GM23248 (cell line): ENCODE measurements around the gene OR14J1. TPM values are rescaled to one million over a fixed set of nuclear protein-coding genes. Genes with fewer than 3 reads are reported as not detected.
"Not testable (repeated sequence)": the region's sequence is repeated elsewhere in the genome, so short reads cannot be mapped to it uniquely, and the experiment has no call there.

Source experiments
- DNase-seq: peaks from one replicate; pipeline ENCODE4 v3.0.0-alpha.2; 2015
- H2AFZ ChIP-seq: fragments of 200-600 bp; sonication (generic); 2 replicates; pipeline ENCODE4 v1.6.1; 2016; ENCODE audit warnings: antibody characterized with exemption
- H3F3A ChIP-seq: fragments of 200-600 bp; sonication (generic); 2 replicates; pipeline ENCODE4 v1.6.1; 2016; ENCODE audit warnings: mild to moderate bottlenecking, antibody characterized with exemption, mixed run types; ENCODE audit not compliant: insufficient read depth
- H3K27ac ChIP-seq: fragments of 200-600 bp; sonication (generic); 2 replicates; pipeline ENCODE4 v1.5.1; 2016; ENCODE audit warnings: mild to moderate bottlenecking
- H3K27me3 ChIP-seq: fragments of 200-600 bp; sonication (generic); replicated peaks from 2 replicates; pipeline ENCODE4 v1.6.1; 2016; ENCODE audit warnings: mild to moderate bottlenecking; ENCODE audit not compliant: insufficient read depth
- H3K36me3 ChIP-seq: fragments of 200-600 bp; sonication (generic); 2 replicates; pipeline ENCODE4 v1.6.1; 2016; ENCODE audit warnings: low read depth, mild to moderate bottlenecking
- H3K4me1 ChIP-seq: fragments of 200-600 bp; sonication (generic); 2 replicates; pipeline ENCODE4 v1.6.1; 2016; ENCODE audit warnings: mild to moderate bottlenecking; ENCODE audit not compliant: insufficient read depth
- H3K4me2 ChIP-seq: fragments of 200-600 bp; sonication (generic); one replicate; pipeline ENCODE4 v1.6.1; 2016; ENCODE audit warnings: mild to moderate bottlenecking; ENCODE audit not compliant: unreplicated experiment
- H3K4me3 ChIP-seq: fragments of 200-600 bp; sonication (generic); 2 replicates; pipeline ENCODE4 v1.5.1; 2016; ENCODE audit warnings: mild to moderate bottlenecking
- H3K79me2 ChIP-seq: fragments of 200-600 bp; sonication (generic); 2 replicates; pipeline ENCODE4 v1.6.1; 2016; ENCODE audit warnings: mild to moderate bottlenecking; ENCODE audit not compliant: insufficient read depth
- H3K9ac ChIP-seq: fragments of 200-600 bp; sonication (generic); 2 replicates; pipeline ENCODE4 v1.6.1; 2016; ENCODE audit warnings: mild to moderate bottlenecking
- H3K9me2 ChIP-seq: fragments of 200-600 bp; sonication (generic); 2 replicates; pipeline ENCODE4 v1.6.1; 2016; ENCODE audit warnings: mixed run types, mild to moderate bottlenecking, moderate library complexity; ENCODE audit not compliant: insufficient read depth
- H3K9me3 ChIP-seq: fragments of 200-600 bp; sonication (generic); one replicate; pipeline ENCODE4 v1.6.1; 2017; ENCODE audit warnings: low read depth
- H4K20me1 ChIP-seq: fragments of 200-600 bp; sonication (generic); 2 replicates; pipeline ENCODE4 v1.6.0; 2016; ENCODE audit not compliant: insufficient read depth
- EZH2 ChIP-seq: fragments of 200-600 bp; sonication (generic); IDR thresholded peaks from 2 replicates; pipeline ENCODE4 v1.6.1; 2018; ENCODE audit warnings: antibody characterized with exemption, mild to moderate bottlenecking; ENCODE audit not compliant: insufficient read depth, poor library complexity, severe bottlenecking
- EZH2phosphoT487 ChIP-seq: fragments of 200-600 bp; sonication (generic); IDR thresholded peaks from 2 replicates; pipeline ENCODE4 v1.6.1; 2018; ENCODE audit warnings: antibody characterized with exemption, moderate library complexity, mild to moderate bottlenecking, low read depth; ENCODE audit not compliant: insufficient read depth
- WGBS, 2 experiments: methylation state at CpG; one replicate each; pipeline ENCODE4 v1.1.6; 2015 to 2017; ENCODE audit warnings: low lambda C conversion rate in 2 of 2, low coverage in 1 of 2; ENCODE audit errors: missing lambda C conversion rate in 2 of 2; 5-methylcytosine and 5-hydroxymethylcytosine counted together
- in situ Hi-C: fragments of 300-500 bp; cut with MboI; formaldehyde crosslinking; loops from 2 replicates; pipeline ENCODE4 v1.15.0; 2020
- polyA plus RNA-seq: library from polyadenylated mRNA; unstranded; fragments of >200 nt; fragmentation: Nextera tagmentation; extraction: Ambion mirVana; gene quantifications from 2 replicates; pipeline ENCODE4 v1.2.1, GENCODE V29; 2016
- total RNA-seq: library from RNA; depleted of rRNA; stranded (reverse); fragments of >200 nt; shearing (Covaris generic); gene quantifications from 2 replicates; pipeline ENCODE4 v1.2.3, GENCODE V29; 2014

Gene OR14J1
- total and polyA plus RNA-seq, 2 experiments from 2014 or later, result not detected

DNA sequence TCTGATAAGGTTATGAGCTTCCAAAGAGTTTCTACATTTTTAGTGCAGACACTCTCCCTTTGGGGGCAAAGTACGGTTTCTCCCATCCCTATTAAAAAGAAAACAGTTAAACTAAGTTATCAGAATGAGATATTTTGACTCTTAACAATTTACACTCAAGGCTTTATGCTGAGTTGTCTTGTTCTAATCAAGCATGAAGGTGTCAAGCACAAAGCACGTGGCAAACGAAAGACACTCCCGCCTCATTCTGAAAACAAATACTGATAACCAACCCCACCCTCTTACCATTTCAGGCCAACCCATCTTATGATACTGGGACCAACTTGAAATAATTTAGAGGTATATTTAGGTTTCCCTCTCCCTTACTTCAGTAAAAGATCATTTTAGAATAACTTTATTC lies 24.3 kb downstream of the OR14J1 start:
- no peaks in the 10 kb centered on the region for H4K20me1 ChIP-seq
- no peak for DNase-seq
- H3K27ac ChIP-seq, result no peak overlapping the region
- H3K4me3 ChIP-seq, result no peak overlapping the region
- H3K4me1 ChIP-seq, result no peaks in the 10 kb centered on the region
- H2AFZ ChIP-seq, result no peak overlapping the region
- H3K79me2 ChIP-seq, result no peaks in the 10 kb centered on the region
- H3K4me2 ChIP-seq, result no peak overlapping the region
- in situ Hi-C loops, result no loop called here
- no peaks in the 10 kb centered on the region for H3K9me2 ChIP-seq
- H3K9ac ChIP-seq, result no peak overlapping the region
- 20 to 29% methylated on average over 4 of the region's 4 CpGs for WGBS, 2 experiments
- no peaks in the 10 kb centered on the region for H3K36me3 ChIP-seq
- no peaks in the 10 kb centered on the region for H3K27me3 ChIP-seq
- TF ChIP-seq EZH2 (no peak), EZH2phosphoT487 (no peak)
- H3F3A ChIP-seq, result no peaks in the 10 kb centered on the region
- H3K9me3 ChIP-seq, result no peaks in the 10 kb centered on the region

DNA sequence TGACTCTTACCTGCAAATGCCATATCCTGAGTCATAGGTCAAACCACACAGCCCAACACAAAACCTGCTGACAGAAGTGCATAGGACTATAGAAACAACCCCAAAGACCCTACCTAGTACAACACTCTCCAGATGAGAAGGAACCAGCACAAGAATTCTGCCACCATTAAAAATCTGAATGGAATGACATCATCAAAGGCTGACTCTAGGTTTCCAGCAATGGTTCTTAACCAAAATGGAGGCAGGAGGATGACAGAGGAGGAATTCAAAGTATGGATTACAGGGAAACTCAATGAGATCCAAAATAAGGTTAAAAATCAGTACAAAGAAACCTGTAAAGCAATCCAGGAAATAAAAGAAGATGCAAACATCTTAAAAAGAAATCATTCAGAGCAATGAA lies 31.2 kb downstream of the OR14J1 start:
- Histone ChIP-seq H2AFZ (no peak overlapping the region), H3F3A (no peaks in the 10 kb centered on the region), H3K4me2 (no peak overlapping the region), H3K27me3 (no peaks in the 10 kb centered on the region), H3K9ac (no peak overlapping the region), H3K9me3 (no peaks in the 10 kb centered on the region), H3K79me2 (no peaks in the 10 kb centered on the region), H3K27ac (no peak overlapping the region), H3K4me1 (no peaks in the 10 kb centered on the region), H4K20me1 (no peaks in the 10 kb centered on the region), H3K4me3 (no peak overlapping the region), H3K36me3 (no peaks in the 10 kb centered on the region), H3K9me2 (no peaks in the 10 kb centered on the region)
- in situ Hi-C loops, result no loop called here
- DNase-seq, result no peak
- TF ChIP-seq EZH2 (no peak), EZH2phosphoT487 (no peak)

DNA sequence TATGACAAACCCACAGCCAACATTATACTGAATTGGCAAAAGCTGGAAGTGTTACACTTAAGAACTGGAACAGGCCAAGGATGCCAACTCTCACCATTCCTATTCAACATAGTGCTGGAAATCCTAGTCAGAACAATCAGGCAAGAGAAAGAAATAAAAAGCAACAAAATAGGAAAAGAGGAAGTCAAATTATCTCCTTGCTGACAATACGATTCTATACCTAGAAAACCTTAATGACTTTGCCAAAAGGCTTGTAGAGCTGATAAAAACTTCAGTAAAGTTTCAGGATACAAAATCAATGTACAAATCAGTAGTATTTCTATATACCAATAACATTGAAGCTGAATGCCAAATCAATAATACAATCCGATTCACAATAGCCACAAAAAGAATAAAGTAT lies 34.8 kb downstream of the OR14J1 start:
- DNase-seq, result no peak
- in situ Hi-C loops, result no loop called here
- H3K9me3 ChIP-seq, result no peaks in the 10 kb centered on the region
- H4K20me1 ChIP-seq, result no peaks in the 10 kb centered on the region
- no peaks in the 10 kb centered on the region for H3F3A ChIP-seq
- no peaks in the 10 kb centered on the region for H3K9me2 ChIP-seq
- no peak overlapping the region for H3K4me2 ChIP-seq
- H3K9ac ChIP-seq, result no peak overlapping the region
- no peak overlapping the region for H3K27ac ChIP-seq
- TF ChIP-seq EZH2phosphoT487 (no peak), EZH2 (no peak)
- H3K4me1 ChIP-seq, result no peaks in the 10 kb centered on the region
- no peaks in the 10 kb centered on the region for H3K79me2 ChIP-seq
- H3K27me3 ChIP-seq, result no peaks in the 10 kb centered on the region
- H3K36me3 ChIP-seq, result no peaks in the 10 kb centered on the region
- no peak overlapping the region for H3K4me3 ChIP-seq
- 15 to 16% methylated on average over 2 of the region's 2 CpGs for WGBS, 2 experiments
- no peak overlapping the region for H2AFZ ChIP-seq

DNA sequence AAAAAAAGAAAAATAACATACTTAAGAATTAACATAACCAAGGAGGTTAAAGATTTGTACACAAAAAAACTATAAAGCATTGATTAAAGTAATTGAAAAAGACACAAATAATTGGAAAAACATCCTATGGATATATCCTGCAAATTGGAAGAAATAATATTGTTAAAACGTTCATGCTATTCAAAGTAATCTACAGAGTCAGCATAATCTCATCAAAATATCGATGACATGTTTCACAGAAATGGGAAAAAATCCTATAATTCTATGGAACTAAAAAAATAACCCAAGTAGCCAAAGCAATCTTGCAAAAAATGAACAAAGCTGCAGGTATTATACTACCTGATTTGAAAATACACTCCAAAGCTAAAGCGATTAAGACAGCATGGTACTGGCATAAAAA lies 43.9 kb downstream of the OR14J1 start:
- Histone ChIP-seq H3F3A (no peaks in the 10 kb centered on the region), H3K4me2 (no peak overlapping the region), H4K20me1 (no peaks in the 10 kb centered on the region), H3K27ac (no peak overlapping the region), H3K4me1 (no peaks in the 10 kb centered on the region), H3K36me3 (no peaks in the 10 kb centered on the region), H3K9ac (no peak overlapping the region), H3K27me3 (no peaks in the 10 kb centered on the region), H3K9me2 (no peaks in the 10 kb centered on the region), H3K9me3 (no peaks in the 10 kb centered on the region), H3K4me3 (no peak overlapping the region), H3K79me2 (no peaks in the 10 kb centered on the region), H2AFZ (no peak overlapping the region)
- DNase-seq, result no peak
- in situ Hi-C loops, result no loop called here
- 8 to 12% methylated on average over 3 of the region's 3 CpGs for WGBS, 2 experiments
- TF ChIP-seq EZH2phosphoT487 (no peak), EZH2 (no peak)

DNA sequence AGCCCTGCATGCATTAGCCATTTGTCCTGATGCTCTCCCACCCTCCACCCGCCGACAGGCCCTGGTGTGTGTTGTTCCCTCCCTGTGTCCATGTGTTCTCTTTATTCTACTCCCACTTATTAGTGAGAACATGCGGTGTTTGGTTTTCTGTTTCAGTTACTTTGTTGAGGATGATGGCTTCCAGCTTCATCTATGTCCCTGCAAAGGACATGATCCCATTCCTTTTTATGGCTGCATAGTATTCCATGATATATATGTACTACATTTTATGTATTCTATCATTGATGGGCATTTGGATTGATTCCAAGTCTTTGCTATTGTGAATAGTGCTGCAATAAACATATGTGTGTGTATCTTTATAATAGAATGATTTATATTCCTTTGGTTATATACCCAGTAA lies 47.8 kb downstream of the OR14J1 start:
- H3K27ac ChIP-seq, H3K9me3 ChIP-seq, in situ Hi-C loops, H3K9ac ChIP-seq, H4K20me1 ChIP-seq, DNase-seq, H3K27me3 ChIP-seq, H2AFZ ChIP-seq, H3K4me2 ChIP-seq, H3K4me3 ChIP-seq, H3K79me2 ChIP-seq, H3K9me2 ChIP-seq, H3F3A ChIP-seq, H3K4me1 ChIP-seq, H3K36me3 ChIP-seq: not testable (repeated sequence)
- 56 to 59% methylated on average over 3 of the region's 3 CpGs for WGBS, 2 experiments
